H4 (cell line): ENCODE data around the gene MAMDC2. TPM values are rescaled to one million over a fixed set of nuclear protein-coding genes. Genes with fewer than 3 reads are reported as not detected.

Source experiments
- DNase-seq: peaks from one replicate; pipeline ENCODE4 v3.0.0-alpha.2; 2015; ENCODE audit warnings: low spot score
- total RNA-seq: library from RNA; depleted of rRNA; stranded (reverse); fragments of >200 nt; shearing (Covaris generic); gene quantifications from 2 replicates; pipeline ENCODE4 v1.2.3, GENCODE V29; 2014

Gene MAMDC2
- total RNA-seq, 1 experiment from 2014 or later = not detected

GRCh38 chr9:70108181-70108580, 64.5 kb downstream of the MAMDC2 start:
- no peak for DNase-seq

GRCh38 chr9:70110194-70111041, 66.8 kb downstream of the MAMDC2 start:
- no peak for DNase-seq

- peak; percentile 65 for DNase-seq
These were observed 67.5 kb downstream of the MAMDC2 start for GRCh38 chr9:70111042-70111602.

GRCh38 chr9:70111641-70112236, 68.1 kb downstream of the MAMDC2 start:
- no peak for DNase-seq

- peak; percentile 35 for DNase-seq
These were observed 69.3 kb downstream of the MAMDC2 start for GRCh38 chr9:70112981-70113380.

GRCh38 chr9:70113403-70114022, 69.9 kb downstream of the MAMDC2 start:
- DNase-seq = peak; percentile 64

- no peak for DNase-seq
These were observed 71.2 kb downstream of the MAMDC2 start for GRCh38 chr9:70114898-70115297.

GRCh38 chr9:70117835-70118319, 74.2 kb downstream of the MAMDC2 start:
- DNase-seq = no peak

GRCh38 chr9:70119786-70120185, 76.1 kb downstream of the MAMDC2 start:
- DNase-seq = no peak

- peak; percentile 86 for DNase-seq
These were observed 77.3 kb downstream of the MAMDC2 start for GRCh38 chr9:70120834-70121510.

GRCh38 chr9:70121818-70122436, 78.3 kb downstream of the MAMDC2 start:
- no peak for DNase-seq

GRCh38 chr9:70123695-70124094, 80.0 kb downstream of the MAMDC2 start:
- no peak for DNase-seq

GRCh38 chr9:70125621-70126263, 82.1 kb downstream of the MAMDC2 start:
- DNase-seq = no peak

GRCh38 chr9:70127036-70127435, 83.4 kb downstream of the MAMDC2 start:
- DNase-seq = no peak

- no peak for DNase-seq
These were observed 84.1 kb downstream of the MAMDC2 start for GRCh38 chr9:70127540-70128416.

GRCh38 chr9:70130266-70130665, 86.6 kb downstream of the MAMDC2 start:
- no peak for DNase-seq

- DNase-seq = no peak
These were observed 87.6 kb downstream of the MAMDC2 start for GRCh38 chr9:70131296-70131695.

- DNase-seq = no peak
These were observed 89.9 kb downstream of the MAMDC2 start for GRCh38 chr9:70133253-70134208.

GRCh38 chr9:70134360-70134759, 90.7 kb downstream of the MAMDC2 start:
- DNase-seq = no peak
